Adipose tissue (tissue), 3 donors: ENCODE results near the gene ADAMTS13. TPM values are rescaled to one million over a fixed set of nuclear protein-coding genes. Genes with fewer than 3 reads are reported as not detected.
"Not testable (repeated sequence)": the region's sequence is repeated elsewhere in the genome, so short reads cannot be mapped to it uniquely, and the experiment has no call there.

ENCODE experiments used
- H3K27ac ChIP-seq: one replicate; pipeline ENCODE4 v1.5.1; 2013; ENCODE audit warnings: low read depth, low read length
- WGBS, 3 donors: extraction: QIAGEN DNeasy Blood & Tissue Kit; methylation state at CpG; one replicate each; pipeline ENCODE4 v1.1.7; 2013; 5-methylcytosine and 5-hydroxymethylcytosine counted together
- polyA plus RNA-seq, 3 donors: library from polyadenylated mRNA; stranded (reverse); fragments of 200-250 nt; gene quantifications; one replicate each; pipeline ENCODE4 v1.2.3, GENCODE V29; 2013
- donor health status: healthy with polysubstance abuse.
- donor health status: Bipolar disorder and iron deficiency.
- donor health status: healthy.

Gene ADAMTS13
- polyA plus RNA-seq, 3 donors: 2.7 to 4.2 (median 2.7) TPM

GRCh38 chr9:133389025-133389557, 33.1 kb upstream of the ADAMTS13 start:
- WGBS, 3 donors: 96% methylated on average over 12 of the region's 12 CpGs
- H3K27ac ChIP-seq: no peak overlapping the region

GRCh38 chr9:133389562-133389961, 32.6 kb upstream of the ADAMTS13 start:
- WGBS, 3 donors: 84 to 85% (median 85%) methylated on average over 13 of the region's 13 CpGs
- no peak overlapping the region for H3K27ac ChIP-seq

- WGBS, 3 donors: 79 to 87% (median 82%) methylated on average over 7 of the region's 7 CpGs
- H3K27ac ChIP-seq: no peak overlapping the region
Observed at GRCh38 chr9:133390713-133391112, 31.5 kb upstream of the ADAMTS13 start.

GRCh38 chr9:133391449-133391848, 30.7 kb upstream of the ADAMTS13 start:
- H3K27ac ChIP-seq: not testable (repeated sequence)
- 36 to 55% (median 45%) methylated on average over 2 to 3 of the region's 4 CpGs for WGBS, 3 donors

GRCh38 chr9:133392308-133392707, 29.9 kb upstream of the ADAMTS13 start:
- WGBS, 3 donors: 94 to 98% (median 97%) methylated on average over 3 of the region's 3 CpGs
- H3K27ac ChIP-seq: not testable (repeated sequence)

GRCh38 chr9:133393399-133393798, 28.8 kb upstream of the ADAMTS13 start:
- 85 to 95% (median 95%) methylated on average over 3 of the region's 3 CpGs for WGBS, 3 donors
- no peak overlapping the region for H3K27ac ChIP-seq

- WGBS, 3 donors: 15 to 32% (median 27%) methylated on average over 8 of the region's 8 CpGs
- no peak overlapping the region for H3K27ac ChIP-seq
Observed at GRCh38 chr9:133394687-133395271, 27.4 kb upstream of the ADAMTS13 start.

DNA sequence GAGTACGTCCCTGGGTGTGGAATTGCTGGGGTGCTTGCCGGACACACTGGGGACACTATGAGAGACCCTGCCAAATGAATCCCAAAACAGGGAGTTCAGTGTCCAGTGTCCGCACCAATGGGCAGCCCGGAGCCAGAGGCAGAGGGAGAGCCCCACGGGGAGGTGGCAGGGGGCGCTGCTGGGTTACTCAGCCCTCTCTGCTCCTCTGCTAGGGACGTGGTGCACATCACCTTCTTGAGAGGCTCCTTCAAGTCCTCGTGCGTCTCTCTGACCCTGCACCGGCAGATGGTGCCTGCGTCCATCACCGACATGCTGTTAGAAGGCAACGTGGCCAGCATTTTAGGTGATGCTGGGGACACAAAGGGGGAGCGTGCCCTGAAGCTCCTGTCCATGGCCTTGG, 25.2 kb upstream of the ADAMTS13 start:
- 18 to 29% (median 29%) methylated on average over 14 of the region's 14 CpGs for WGBS, 3 donors
- no peak overlapping the region for H3K27ac ChIP-seq

- WGBS, 3 donors: 68 to 76% (median 74%) methylated on average over 6 of the region's 6 CpGs
- H3K27ac ChIP-seq: no peak overlapping the region
Observed at GRCh38 chr9:133397370-133397769, 24.8 kb upstream of the ADAMTS13 start.

- no peak overlapping the region for H3K27ac ChIP-seq
- 62 to 69% (median 65%) methylated on average over 9 of the region's 9 CpGs for WGBS, 3 donors
Observed at GRCh38 chr9:133397895-133398294, 24.3 kb upstream of the ADAMTS13 start.

DNA sequence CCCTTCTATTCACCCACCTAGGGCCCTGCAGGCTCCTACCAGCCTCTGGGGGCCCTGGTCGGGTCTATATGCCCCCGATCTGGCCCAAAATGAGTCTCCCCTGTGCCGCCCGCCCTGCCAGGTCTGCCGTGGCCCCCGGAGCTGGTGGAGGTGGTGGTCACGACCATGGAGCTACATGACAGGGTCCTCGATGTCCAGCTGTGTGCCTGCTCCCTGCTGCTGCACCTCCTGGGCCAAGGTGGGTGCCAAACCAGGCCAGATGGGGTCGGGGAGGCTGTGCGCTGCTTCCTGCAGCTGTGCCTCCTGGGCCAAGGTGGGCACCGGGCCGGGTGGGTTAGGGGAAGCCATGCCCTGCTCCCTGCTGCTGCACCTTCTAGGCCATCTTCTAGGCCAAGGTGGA, 21.9 kb upstream of the ADAMTS13 start:
- H3K27ac ChIP-seq: no peak overlapping the region
- WGBS, 3 donors: 87 to 92% (median 91%) methylated on average over 12 of the region's 12 CpGs

- H3K27ac ChIP-seq: no peak overlapping the region
- 82 to 89% (median 85%) methylated on average over 6 of the region's 6 CpGs for WGBS, 3 donors
Observed at GRCh38 chr9:133401588-133401987, 20.6 kb upstream of the ADAMTS13 start.

DNA sequence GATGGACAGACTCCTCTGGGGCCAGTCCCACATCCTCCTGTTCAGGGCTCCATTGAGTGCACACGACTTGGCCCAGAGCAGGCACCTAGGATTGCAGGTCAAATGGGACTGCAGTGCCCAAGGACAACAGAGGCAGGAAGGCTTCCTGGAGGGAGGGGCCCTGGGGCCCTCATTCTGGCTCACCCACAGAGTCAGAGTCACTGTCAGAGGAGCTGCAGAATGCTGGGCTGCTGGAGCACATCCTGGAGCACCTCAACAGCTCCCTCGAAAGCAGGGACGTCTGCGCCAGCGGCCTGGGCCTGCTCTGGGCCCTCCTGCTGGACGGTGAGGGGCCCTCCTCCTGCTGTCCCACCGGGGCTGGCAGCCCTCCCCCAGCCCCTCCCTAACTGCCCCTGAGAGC, 19.5 kb upstream of the ADAMTS13 start:
- WGBS, 3 donors: 66 to 74% (median 74%) methylated on average over 7 of the region's 7 CpGs

GRCh38 chr9:133403766-133404453, 18.3 kb upstream of the ADAMTS13 start:
- WGBS, 3 donors: 68 to 86% (median 80%) methylated on average over 16 of the region's 16 CpGs
- H3K27ac ChIP-seq: no peak overlapping the region

More for the DNA sequence above, 19.5 kb upstream of the ADAMTS13 start:
- H3K27ac ChIP-seq: no peak overlapping the region

- no peak overlapping the region for H3K27ac ChIP-seq
- 90 to 93% (median 92%) methylated on average over 11 to 12 of the region's 12 CpGs for WGBS, 3 donors
Observed at GRCh38 chr9:133404454-133405002, 17.6 kb upstream of the ADAMTS13 start.

- H3K27ac ChIP-seq: no peak overlapping the region
- WGBS, 3 donors: 61 to 76% (median 69%) methylated on average over 19 of the region's 19 CpGs
Observed at GRCh38 chr9:133405508-133406438, 16.4 kb upstream of the ADAMTS13 start.

DNA sequence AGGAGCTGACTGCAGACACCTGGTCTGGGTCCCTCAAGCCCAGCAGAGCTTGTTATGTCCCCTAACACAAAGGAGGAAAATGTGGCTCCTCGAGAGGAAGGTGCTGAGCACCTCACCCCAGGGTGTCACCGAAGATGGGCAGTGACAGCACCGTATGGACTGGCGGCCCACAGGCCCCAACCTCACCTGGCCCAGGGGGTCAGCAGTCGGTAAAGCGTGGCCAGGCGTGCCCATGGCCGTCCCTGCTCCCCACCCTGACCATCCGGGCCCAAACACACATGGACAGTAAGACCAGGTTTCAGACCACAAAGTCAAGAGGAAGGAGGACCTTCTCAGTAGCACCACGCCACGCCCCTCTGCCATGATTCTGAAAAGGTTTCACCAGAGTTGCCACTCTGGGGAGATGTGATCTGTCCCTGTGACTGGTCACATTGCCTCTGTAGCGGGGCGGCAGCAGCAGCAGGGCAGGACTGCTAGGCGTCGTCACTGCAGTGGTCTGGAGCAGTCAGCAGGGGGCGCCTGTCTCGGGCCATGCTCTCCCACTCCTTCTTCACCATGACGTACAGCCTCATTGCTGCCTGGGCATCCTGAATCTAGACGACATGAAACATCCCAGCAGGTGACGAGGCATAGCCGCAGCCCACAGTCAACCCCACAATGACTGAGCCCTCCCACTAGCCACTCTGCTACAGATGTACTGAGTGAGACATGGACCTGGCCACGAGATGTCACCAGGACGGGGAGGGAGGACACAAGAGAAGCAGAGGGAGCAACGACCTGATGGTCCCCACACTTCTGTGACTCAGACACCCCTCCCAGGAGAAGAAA, 15.5 kb upstream of the ADAMTS13 start:
- 50 to 65% (median 61%) methylated on average over 24 of the region's 24 CpGs for WGBS, 3 donors
- H3K27ac ChIP-seq: no peak overlapping the region

GRCh38 chr9:133408042-133408441, 14.1 kb upstream of the ADAMTS13 start:
- H3K27ac ChIP-seq: no peak overlapping the region
- WGBS, 3 donors: 86 to 93% (median 89%) methylated on average over 1 of the region's 1 CpG
